ENCODE results near the gene RPS6KA1. TPM values are rescaled to one million over a fixed set of nuclear protein-coding genes. Genes with fewer than 3 reads are reported as not detected.
A peak's percentile ranks its signal among the peaks of the same experiment; 100 is the strongest.

Gene RPS6KA1
- total and polyA plus RNA-seq, 10 of the 15 experiments (the other 5 are each of a cell fraction or from before 2014, with no cell fraction given): 5.0 to 136 (median 91.5) TPM

DNA sequence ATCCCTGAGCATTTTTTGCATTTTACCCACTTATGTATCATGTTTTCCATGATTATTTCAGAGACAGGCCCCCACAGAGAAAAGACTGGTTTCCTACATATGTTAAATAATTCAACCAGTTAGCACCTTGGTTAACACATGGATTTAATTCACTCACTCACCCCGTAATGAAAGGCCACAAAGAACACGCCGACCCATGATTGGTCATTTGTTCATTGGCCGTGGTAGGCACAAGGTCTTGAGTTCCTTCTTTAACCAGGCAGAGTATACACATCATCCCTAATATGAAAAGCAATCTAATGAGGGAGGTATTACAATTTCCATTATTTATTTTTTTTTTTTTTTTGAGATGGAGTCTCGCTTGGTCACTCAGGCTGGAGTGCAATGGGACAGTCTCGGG is 50.6 kb downstream of the RPS6KA1 start:
- Histone ChIP-seq H2AFZ (ENCODE audit: control insufficient read depth, low read depth, low read length) (no peak overlapping the region; the same call in 1 of the 2 replicates), H3K27me3 (replicated peaks in 1 of 2; ENCODE audit: control insufficient read depth in 2 of 2, insufficient read depth in 2 of 2, low read length in 1 of 2) (no peaks in the 10 kb centered on the region), H3K4me3 (no peak overlapping the region), H3K36me3 (ENCODE audit: control insufficient read depth in 2 of 2, insufficient read depth in 2 of 2, low read length in 1 of 2) (peaks cover 0 to 3% of the 10 kb centered on the region in 2 experiments; a peak in 3 of 4 replicates), H3K9me3 (replicated peaks; ENCODE audit: control insufficient read depth, insufficient read depth, low read length) (no peaks in the 10 kb centered on the region), H3K4me1 (ENCODE audit: control insufficient read depth, insufficient read depth, low read length) (peaks cover 63% of the 10 kb centered on the region), H3K27ac (ENCODE audit: control insufficient read depth, insufficient read depth) (peak overlapping the region; percentile 55), H3K79me2 (ENCODE audit: control insufficient read depth, insufficient read depth, low read length) (no peaks in the 10 kb centered on the region), H3K9ac (ENCODE audit: control insufficient read depth, insufficient read depth, low read length) (no peak overlapping the region), H3K4me2 (ENCODE audit: control insufficient read depth, insufficient read depth) (no peak overlapping the region), H4K20me1 (ENCODE audit: control insufficient read depth, insufficient read depth) (no peaks in the 10 kb centered on the region)
- ChIA-PET CTCF (interaction anchor here (1.2 to 13.1 kb wide), 3 partner anchors 15 to 40 kb away, joined by 3 to 123 read pairs (median 5); no protein-coding TSS in a partner anchor), SMC1A (ENCODE audit: uncharacterized antibody, unreplicated experiment) (interaction anchor here (1.0 to 3.0 kb wide), 6 partner anchors 22 to 281 kb away, joined by 3 to 15 read pairs (median 4); no protein-coding TSS in a partner anchor), POLR2A (interaction anchor here (0.5 to 3.3 kb wide), 5 partner anchors 9 to 965 kb away, joined by 3 to 9 read pairs (median 5); no protein-coding TSS in a partner anchor), RAD21 (ENCODE audit: unreplicated experiment) (interaction anchor here (1.0 to 3.1 kb wide), 3 partner anchors 18 to 42 kb away, joined by 3 to 18 read pairs (median 8); no protein-coding TSS in a partner anchor)
- FAIRE-seq (no peak), ATAC-seq (no peak), DNase-seq (ENCODE audit: low read depth, low spot score) (no peak)
- no TSS peak for BruUV-seq (replicated peaks)
- WGBS (ENCODE audit: insufficient coverage, insufficient replicate concordance, low lambda C conversion rate, missing lambda C conversion rate): 29% methylated on average over 6 of the region's 6 CpGs
- intact Hi-C loops (cut with micrococcal nuclease; ENCODE audit: unreplicated experiment) (loop anchor here (5.0 kb wide), 1 partner anchor 78 kb away; no protein-coding TSS in a partner anchor), in situ Hi-C loops (cut with MboI) (no loop called here)
- TF ChIP-seq, protein P1, sequence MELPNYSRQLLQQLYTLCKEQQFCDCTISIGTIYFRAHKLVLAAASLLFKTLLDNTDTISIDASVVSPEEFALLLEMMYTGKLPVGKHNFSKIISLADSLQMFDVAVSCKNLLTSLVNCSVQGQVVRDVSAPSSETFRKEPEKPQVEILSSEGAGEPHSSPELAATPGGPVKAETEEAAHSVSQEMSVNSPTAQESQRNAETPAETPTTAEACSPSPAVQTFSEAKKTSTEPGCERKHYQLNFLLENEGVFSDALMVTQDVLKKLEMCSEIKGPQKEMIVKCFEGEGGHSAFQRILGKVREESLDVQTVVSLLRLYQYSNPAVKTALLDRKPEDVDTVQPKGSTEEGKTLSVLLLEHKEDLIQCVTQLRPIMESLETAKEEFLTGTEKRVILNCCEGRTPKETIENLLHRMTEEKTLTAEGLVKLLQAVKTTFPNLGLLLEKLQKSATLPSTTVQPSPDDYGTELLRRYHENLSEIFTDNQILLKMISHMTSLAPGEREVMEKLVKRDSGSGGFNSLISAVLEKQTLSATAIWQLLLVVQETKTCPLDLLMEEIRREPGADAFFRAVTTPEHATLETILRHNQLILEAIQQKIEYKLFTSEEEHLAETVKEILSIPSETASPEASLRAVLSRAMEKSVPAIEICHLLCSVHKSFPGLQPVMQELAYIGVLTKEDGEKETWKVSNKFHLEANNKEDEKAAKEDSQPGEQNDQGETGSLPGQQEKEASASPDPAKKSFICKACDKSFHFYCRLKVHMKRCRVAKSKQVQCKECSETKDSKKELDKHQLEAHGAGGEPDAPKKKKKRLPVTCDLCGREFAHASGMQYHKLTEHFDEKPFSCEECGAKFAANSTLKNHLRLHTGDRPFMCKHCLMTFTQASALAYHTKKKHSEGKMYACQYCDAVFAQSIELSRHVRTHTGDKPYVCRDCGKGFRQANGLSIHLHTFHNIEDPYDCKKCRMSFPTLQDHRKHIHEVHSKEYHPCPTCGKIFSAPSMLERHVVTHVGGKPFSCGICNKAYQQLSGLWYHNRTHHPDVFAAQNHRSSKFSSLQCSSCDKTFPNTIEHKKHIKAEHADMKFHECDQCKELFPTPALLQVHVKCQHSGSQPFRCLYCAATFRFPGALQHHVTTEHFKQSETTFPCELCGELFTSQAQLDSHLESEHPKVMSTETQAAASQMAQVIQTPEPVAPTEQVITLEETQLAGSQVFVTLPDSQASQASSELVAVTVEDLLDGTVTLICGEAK (IDR thresholded peaks at IDR 0.05; ENCODE audit: borderline replicate concordance): no peak
- no peak for TF ChIP-seq YBX1 (IDR thresholded peaks at IDR 0.05)
- TF ChIP-seq IKZF1 (conservative IDR thresholded peaks at IDR 0.05): 0 out of 2 replicates have a peak, but pooled peaks have one; percentile 1
- 0 out of 4 replicates have a peak, but pooled peaks of 1 of the 2 experiments have one; percentile 8 for TF ChIP-seq IKZF2 (IDR thresholded peaks at IDR 0.05)
